Fibroblast of pulmonary artery (primary cell): ENCODE results near the gene ZNF584.

Source experiments
- DNase-seq: peaks from one replicate; pipeline ENCODE4 v3.0.0-alpha.2; 2010; ENCODE audit warnings: low read depth
- H3K4me3 ChIP-seq: replicated peaks from 2 replicates; pipeline ENCODE4 v1.5.1; 2011; ENCODE audit warnings: low read depth, mild to moderate bottlenecking, control low read depth, low read length, moderate library complexity
- CTCF ChIP-seq: IDR thresholded peaks from 2 replicates; pipeline ENCODE4 v1.5.1; 2011; ENCODE audit warnings: mild to moderate bottlenecking, control low read depth, low read length, inconsistent platforms; ENCODE audit errors: missing control alignments

Gene ZNF584

GRCh38 chr19:58409010-58409790 lies 751 bp downstream of the ZNF584 start:
- no peak for TF ChIP-seq CTCF
- peak overlapping the region; percentile 91 for H3K4me3 ChIP-seq
- DNase-seq, result no peak

- H3K4me3 ChIP-seq, result no peak overlapping the region
- TF ChIP-seq CTCF, result no peak
- no peak for DNase-seq
Measured at GRCh38 chr19:58416604-58417003, 8.2 kb downstream of the ZNF584 start.

GRCh38 chr19:58417071-58417470 lies 8.6 kb downstream of the ZNF584 start:
- no peak for TF ChIP-seq CTCF
- DNase-seq, result no peak
- H3K4me3 ChIP-seq, result no peak overlapping the region

GRCh38 chr19:58428617-58429016 lies 20.2 kb downstream of the ZNF584 start:
- DNase-seq, result no peak
- no peak for TF ChIP-seq CTCF
- H3K4me3 ChIP-seq, result no peak overlapping the region

GRCh38 chr19:58429745-58430144 lies 21.3 kb downstream of the ZNF584 start:
- no peak overlapping the region for H3K4me3 ChIP-seq
- no peak for TF ChIP-seq CTCF
- DNase-seq, result no peak

GRCh38 chr19:58434217-58434616 lies 25.8 kb downstream of the ZNF584 start:
- peak; percentile 31 for DNase-seq
- TF ChIP-seq CTCF, result no peak
- no peak overlapping the region for H3K4me3 ChIP-seq
